Neutrophil (primary cell): ENCODE measurements around the gene KBTBD12.
"Not testable (repeated sequence)": the region's sequence is repeated elsewhere in the genome, so short reads cannot be mapped to it uniquely, and the experiment has no call there.

Experiments
- H3K27ac ChIP-seq: fragments of 200-600 bp; sonication (generic); 2 replicates; pipeline ENCODE4 v1.5.1; 2016; ENCODE audit warnings: mild to moderate bottlenecking, moderate library complexity
- H3K27me3 ChIP-seq: fragments of 200-600 bp; sonication (generic); 2 replicates; pipeline ENCODE4 v1.6.0; 2016; ENCODE audit warnings: mild to moderate bottlenecking
- H3K36me3 ChIP-seq: fragments of 200-600 bp; sonication (generic); 2 replicates; pipeline ENCODE4 v1.5.1; 2017
- H3K4me1 ChIP-seq, 2 experiments: fragments of 200-600 bp in 1 of 2; sonication (generic) in 1 of 2; 1 replicate in 1 of 2; 2 replicates in 1 of 2; pipeline versions ENCODE4 v1.5.1 to v1.6.1; 2013 to 2016; ENCODE audit warnings: low read depth in 1 of 2, low read length in 1 of 2, mild to moderate bottlenecking in 1 of 2, moderate library complexity in 1 of 2; ENCODE audit not compliant: control insufficient read depth in 1 of 2, insufficient read depth in 1 of 2
- H3K4me3 ChIP-seq, 2 experiments: fragments of 200-600 bp in 1 of 2; sonication (generic) in 1 of 2; 1 replicate in 1 of 2; 2 replicates in 1 of 2; pipeline ENCODE4 v1.5.1; 2013 to 2016; ENCODE audit warnings: low read depth in 1 of 2, low read length in 1 of 2, mild to moderate bottlenecking in 1 of 2, moderate library complexity in 1 of 2
- H3K9me3 ChIP-seq: fragments of 200-600 bp; sonication (generic); 2 replicates; pipeline ENCODE4 v1.5.1; 2016
- CTCF ChIP-seq: fragments of 200-600 bp; sonication (generic); IDR thresholded peaks from 2 replicates; pipeline ENCODE4 v1.5.1; 2016; ENCODE audit warnings: antibody characterized with exemption

Gene KBTBD12

GRCh38 chr3:127888564-127889107 lies 26.4 kb upstream of the KBTBD12 start:
- H3K27me3 ChIP-seq, result no peaks in the 10 kb centered on the region
- no peaks in the 10 kb centered on the region for H3K4me1 ChIP-seq
- no peak for TF ChIP-seq CTCF
- no peak overlapping the region for H3K27ac ChIP-seq
- H3K9me3 ChIP-seq, result peaks cover 3% of the 10 kb centered on the region
- no peaks in the 10 kb centered on the region for H3K36me3 ChIP-seq
- no peak overlapping the region for H3K4me3 ChIP-seq

- H3K4me1 ChIP-seq, result no peaks in the 10 kb centered on the region
- no peak for TF ChIP-seq CTCF
- peaks cover 3% of the 10 kb centered on the region for H3K9me3 ChIP-seq
- no peak overlapping the region for H3K27ac ChIP-seq
- no peak overlapping the region for H3K4me3 ChIP-seq
- no peaks in the 10 kb centered on the region for H3K27me3 ChIP-seq
- H3K36me3 ChIP-seq, result no peaks in the 10 kb centered on the region
Observed at GRCh38 chr3:127889461-127889863, 25.6 kb upstream of the KBTBD12 start.

- no peaks in the 10 kb centered on the region for H3K4me1 ChIP-seq
- H3K27me3 ChIP-seq, result no peaks in the 10 kb centered on the region
- H3K27ac ChIP-seq, result no peak overlapping the region
- TF ChIP-seq CTCF, result no peak
- no peaks in the 10 kb centered on the region for H3K36me3 ChIP-seq
- H3K9me3 ChIP-seq, result peaks cover 3% of the 10 kb centered on the region
- no peak overlapping the region for H3K4me3 ChIP-seq
Observed at GRCh38 chr3:127889976-127890650, 24.9 kb upstream of the KBTBD12 start.

GRCh38 chr3:127890651-127891290 lies 24.3 kb upstream of the KBTBD12 start:
- not testable (repeated sequence) for H3K9me3 ChIP-seq, H3K27me3 ChIP-seq, H3K4me3 ChIP-seq, H3K4me1 ChIP-seq, H3K36me3 ChIP-seq, H3K27ac ChIP-seq

GRCh38 chr3:127894481-127894880 lies 20.6 kb upstream of the KBTBD12 start:
- no peak overlapping the region for H3K4me3 ChIP-seq
- no peak for TF ChIP-seq CTCF
- H3K9me3 ChIP-seq, result peaks cover 3% of the 10 kb centered on the region
- H3K27me3 ChIP-seq, result no peaks in the 10 kb centered on the region
- no peaks in the 10 kb centered on the region for H3K4me1 ChIP-seq
- no peak overlapping the region for H3K27ac ChIP-seq
- H3K36me3 ChIP-seq, result no peaks in the 10 kb centered on the region

- no peak overlapping the region for H3K27ac ChIP-seq
- H3K4me3 ChIP-seq, result no peak overlapping the region
- no peaks in the 10 kb centered on the region for H3K9me3 ChIP-seq
- peaks cover 5% of the 10 kb centered on the region for H3K27me3 ChIP-seq
- no peaks in the 10 kb centered on the region for H3K4me1 ChIP-seq
- no peak for TF ChIP-seq CTCF
- no peaks in the 10 kb centered on the region for H3K36me3 ChIP-seq
Observed at GRCh38 chr3:127899200-127899599, 15.8 kb upstream of the KBTBD12 start.
